Prostate gland (tissue), 2 donors: ENCODE results near the gene ARRDC3.

Experiments
- CTCF ChIP-seq, 4 experiments: fragments of 200-600 bp in 2 of 4; fragments of 450-650 bp in 2 of 4; sonication (generic) in 2 of 4; IDR thresholded peaks; 1 replicate in 3 of 4; 2 replicates in 1 of 4; pipeline ENCODE4 v1.5.1; 2016 to 2019; ENCODE audit warnings: antibody characterized with exemption in 4 of 4, mild to moderate bottlenecking in 2 of 4, moderate library complexity in 2 of 4
- POLR2A ChIP-seq: fragments of 450-650 bp; IDR thresholded peaks from one replicate; pipeline ENCODE4 v1.6.1; 2016; ENCODE audit warnings: antibody characterized with exemption, mild to moderate bottlenecking
- POLR2AphosphoS5 ChIP-seq: sonication (generic); formaldehyde crosslinking; IDR thresholded peaks from one replicate; pipeline ENCODE4 v1.6.1; 2017; ENCODE audit warnings: antibody characterized with exemption

GRCh38 chr5:91419136-91419535 lies 36.0 kb upstream of the ARRDC3 start:
- TF ChIP-seq POLR2AphosphoS5 (no peak), POLR2A (no peak), CTCF (IDR thresholded peaks at IDR 0.05) (no peak)
